DOHH2 (cell line): ENCODE measurements around the gene ATP8A2.

Experiments used
- H3F3A ChIP-seq: fragments of 200-600 bp; sonication (generic), shearing (Covaris generic); 2 replicates; pipeline ENCODE4 v1.6.0; 2016; ENCODE audit warnings: antibody characterized with exemption, mild to moderate bottlenecking; ENCODE audit not compliant: control insufficient read depth, insufficient read depth
- H3K27ac ChIP-seq: fragments of 200-600 bp; sonication (generic); 2 replicates; pipeline ENCODE4 v1.5.1; 2014; ENCODE audit warnings: low read depth, mild to moderate bottlenecking, low read length, moderate library complexity
- H3K27me3 ChIP-seq: fragments of 200-600 bp; sonication (generic); 2 replicates; pipeline ENCODE4 v1.6.1; 2014; ENCODE audit warnings: mild to moderate bottlenecking, low read length, mixed read lengths; ENCODE audit not compliant: control insufficient read depth
- H3K36me3 ChIP-seq: fragments of 200-600 bp; sonication (generic); 2 replicates; pipeline ENCODE4 v1.6.1; 2014; ENCODE audit warnings: mild to moderate bottlenecking, low read length, moderate library complexity, mixed read lengths; ENCODE audit not compliant: control insufficient read depth
- H3K4me1 ChIP-seq: fragments of 200-600 bp; sonication (generic); 2 replicates; pipeline ENCODE4 v1.6.1; 2014; ENCODE audit warnings: mild to moderate bottlenecking, low read length, mixed read lengths; ENCODE audit not compliant: control insufficient read depth
- H3K4me2 ChIP-seq: fragments of 200-600 bp; sonication (generic); 2 replicates; pipeline ENCODE4 v1.6.0; 2014; ENCODE audit warnings: mild to moderate bottlenecking, low read length, moderate library complexity
- H3K4me3 ChIP-seq: fragments of 200-600 bp; sonication (generic); 2 replicates; pipeline ENCODE4 v1.5.1; 2014; ENCODE audit warnings: mild to moderate bottlenecking, low read length, mixed read lengths
- H3K79me2 ChIP-seq: fragments of 200-600 bp; sonication (generic); 2 replicates; pipeline ENCODE4 v1.6.1; 2014; ENCODE audit warnings: mild to moderate bottlenecking, low read length, mixed read lengths; ENCODE audit not compliant: control insufficient read depth
- H3K9me2 ChIP-seq: fragments of 200-600 bp; sonication (generic); replicated peaks from 2 replicates; pipeline ENCODE4 v1.6.1; 2014; ENCODE audit warnings: mild to moderate bottlenecking, low read length, mixed read lengths; ENCODE audit not compliant: control insufficient read depth
- H3K9me3 ChIP-seq: fragments of 200-600 bp; sonication (generic); 2 replicates; pipeline ENCODE4 v1.6.1; 2014; ENCODE audit warnings: antibody characterized with exemption, low read length, mixed read lengths; ENCODE audit not compliant: control insufficient read depth, insufficient read depth
- H4K20me1 ChIP-seq: fragments of 200-600 bp; sonication (generic); 2 replicates; pipeline ENCODE4 v1.6.0; 2014; ENCODE audit warnings: low read depth, mild to moderate bottlenecking, antibody characterized with exemption, low read length, moderate library complexity; ENCODE audit not compliant: control insufficient read depth, insufficient read depth
- CTCF ChIP-seq: fragments of 200-600 bp; sonication (generic); IDR thresholded peaks from one replicate; pipeline ENCODE4 v1.5.1; 2014; ENCODE audit warnings: antibody characterized with exemption, mild to moderate bottlenecking, low read depth, low read length; ENCODE audit not compliant: poor library complexity, severe bottlenecking
- EZH2phosphoT487 ChIP-seq: fragments of 200-600 bp; sonication (generic); IDR thresholded peaks from 2 replicates; pipeline ENCODE4 v1.6.1; 2017; ENCODE audit warnings: borderline replicate concordance, mild to moderate bottlenecking, antibody characterized with exemption, low read length, moderate library complexity, mixed read lengths

Gene ATP8A2

DNA sequence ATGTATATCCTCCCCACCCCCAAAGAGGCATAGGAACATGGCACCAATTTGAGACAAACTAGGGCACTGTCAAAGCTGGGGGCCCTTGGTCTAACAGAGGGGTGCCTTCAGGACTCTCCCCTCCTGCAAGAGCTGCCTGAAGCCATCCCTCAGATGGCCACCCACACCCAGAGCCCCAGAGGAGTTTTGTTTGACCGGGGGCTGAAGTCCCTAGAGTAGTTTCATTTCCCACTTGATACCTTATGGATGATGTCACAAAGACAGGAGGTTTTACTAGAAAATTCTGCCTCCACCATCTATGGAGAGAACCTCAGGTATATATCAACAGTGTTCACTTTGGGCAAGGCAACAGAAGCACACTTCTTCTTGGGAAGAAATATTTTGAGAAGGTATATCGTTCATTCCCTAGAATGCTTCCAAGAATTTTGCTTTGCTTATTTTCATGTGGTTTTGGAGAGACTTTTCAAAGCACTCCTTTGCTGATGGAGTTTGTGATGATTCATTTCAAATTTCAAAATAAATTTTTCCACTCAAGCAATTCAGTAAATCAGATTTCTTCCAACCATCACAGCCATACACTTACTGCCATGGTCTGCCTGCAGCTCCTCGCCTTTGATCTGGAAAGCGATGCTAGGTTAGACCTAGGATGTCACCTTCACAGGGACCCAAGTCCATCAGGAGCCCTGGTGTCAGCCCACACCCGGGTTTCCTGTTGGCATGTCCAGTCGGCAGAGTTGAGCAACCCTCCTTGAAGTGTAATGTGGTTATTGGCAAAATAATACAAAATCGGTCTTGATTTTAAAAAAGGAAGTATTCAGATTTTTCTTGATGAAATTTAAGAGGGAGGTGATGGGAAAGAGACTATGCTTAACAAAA lies 473.0 kb downstream of the ATP8A2 start:
- H3K27ac ChIP-seq, result no peak overlapping the region
- H3K27me3 ChIP-seq, result no peaks in the 10 kb centered on the region
- no peaks in the 10 kb centered on the region for H3K4me1 ChIP-seq
- no peak overlapping the region for H3K4me3 ChIP-seq
- H3K4me2 ChIP-seq, result no peak overlapping the region
- H3K9me2 ChIP-seq, result no peaks in the 10 kb centered on the region
- no peaks in the 10 kb centered on the region for H4K20me1 ChIP-seq
- no peaks in the 10 kb centered on the region for H3K36me3 ChIP-seq
- TF ChIP-seq EZH2phosphoT487 (no peak), CTCF (no peak)
- H3K9me3 ChIP-seq, result no peaks in the 10 kb centered on the region
- no peaks in the 10 kb centered on the region for H3F3A ChIP-seq
- H3K79me2 ChIP-seq, result no peaks in the 10 kb centered on the region

DNA sequence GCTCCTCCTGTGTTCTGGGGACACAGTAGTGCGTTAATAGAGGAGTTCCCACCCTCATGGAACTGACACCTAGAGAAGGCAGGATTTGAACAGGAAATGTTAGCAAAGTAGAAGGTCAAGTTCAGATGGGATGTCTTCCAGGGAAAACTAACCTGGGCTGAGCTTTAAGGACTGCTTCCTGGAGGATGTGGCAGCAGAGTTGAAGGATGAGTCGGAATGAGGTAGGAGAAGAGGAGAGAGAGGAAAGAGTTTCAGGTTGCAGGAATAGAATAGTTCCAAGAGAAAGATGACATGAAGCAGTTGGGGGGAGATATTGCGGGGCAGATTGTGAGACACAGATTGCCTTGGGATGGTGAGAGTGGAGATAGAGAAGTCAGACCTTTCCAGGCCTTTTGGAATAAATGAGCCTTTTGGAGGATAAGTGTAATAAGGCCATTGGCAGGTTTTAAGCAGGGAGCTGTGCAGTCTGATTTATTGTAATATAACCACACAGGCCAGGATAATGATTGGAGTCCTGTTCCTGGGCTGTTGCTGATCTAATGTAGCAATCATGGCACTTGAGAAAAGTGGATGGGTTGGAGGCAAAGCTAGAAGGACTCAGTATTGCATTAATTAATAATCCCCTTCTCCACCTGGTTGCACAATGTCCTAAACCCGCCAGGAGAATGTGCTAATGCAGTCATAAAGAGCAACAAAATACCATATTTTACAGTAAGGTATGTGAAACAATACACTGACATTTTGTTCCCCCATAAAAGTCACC lies 474.6 kb downstream of the ATP8A2 start:
- no peak overlapping the region for H3K4me3 ChIP-seq
- no peaks in the 10 kb centered on the region for H4K20me1 ChIP-seq
- no peak overlapping the region for H3K27ac ChIP-seq
- H3K36me3 ChIP-seq, result no peaks in the 10 kb centered on the region
- no peaks in the 10 kb centered on the region for H3K27me3 ChIP-seq
- H3K4me2 ChIP-seq, result no peak overlapping the region
- no peaks in the 10 kb centered on the region for H3K4me1 ChIP-seq
- no peaks in the 10 kb centered on the region for H3K9me3 ChIP-seq
- no peaks in the 10 kb centered on the region for H3F3A ChIP-seq
- no peaks in the 10 kb centered on the region for H3K9me2 ChIP-seq
- no peak for TF ChIP-seq EZH2phosphoT487
- no peaks in the 10 kb centered on the region for H3K79me2 ChIP-seq

- Histone ChIP-seq H3K27ac (no peak overlapping the region), H3K79me2 (no peaks in the 10 kb centered on the region), H3K36me3 (no peaks in the 10 kb centered on the region), H3K4me1 (no peaks in the 10 kb centered on the region), H4K20me1 (no peaks in the 10 kb centered on the region), H3K4me2 (no peak overlapping the region), H3K27me3 (no peaks in the 10 kb centered on the region), H3F3A (no peaks in the 10 kb centered on the region), H3K9me2 (no peaks in the 10 kb centered on the region), H3K4me3 (no peak overlapping the region), H3K9me3 (no peaks in the 10 kb centered on the region)
- no peak for TF ChIP-seq EZH2phosphoT487
- TF ChIP-seq CTCF, result no peak
Observed at GRCh38 chr13:25847145-25847544, 475.4 kb downstream of the ATP8A2 start.
